ENCODE data around the gene ARL5C.

- TF ChIP-seq CTCF (IDR thresholded peaks at IDR 0.05) (no peak), EZH2 (IDR thresholded peaks at IDR 0.05; ENCODE audit: borderline replicate concordance, insufficient read depth, low read depth, low read length, poor library complexity, severe bottlenecking) (no peak)
Measured at GRCh38 chr17:39186481-39187002, 20.6 kb upstream of the ARL5C start.

All from B cell (primary cell).